Stimulated activated CD8-positive, alpha-beta memory T cell treated with anti-CD3 and anti-CD28 coated beads, Interleukin-7, amount 100 ng/mL, for 48 hours (primary cell): ENCODE measurements around the gene HEPHL1.

Experiments used
- DNase-seq, 2 donors: peaks; one replicate each; pipeline ENCODE4 v3.0.0-alpha.2; 2020; ENCODE audit warnings: low read depth in 1 of 2; ENCODE audit errors: extremely low read depth in 1 of 2

The HEPHL1 gene

GRCh38 chr11:94017446-94017845 is 3.7 kb upstream of the HEPHL1 start:
- no peak for DNase-seq

GRCh38 chr11:94018721-94019120 is 2.4 kb upstream of the HEPHL1 start:
- DNase-seq: no peak

GRCh38 chr11:94023856-94024255 is 2.7 kb downstream of the HEPHL1 start:
- no peak for DNase-seq

- DNase-seq: no peak
Observed at GRCh38 chr11:94024547-94024946, 3.4 kb downstream of the HEPHL1 start.

- no peak for DNase-seq
Observed at GRCh38 chr11:94025690-94026394, 4.7 kb downstream of the HEPHL1 start.

GRCh38 chr11:94027210-94027609 is 6.1 kb downstream of the HEPHL1 start:
- no peak for DNase-seq

- DNase-seq: no peak
Observed at GRCh38 chr11:94028436-94028835, 7.3 kb downstream of the HEPHL1 start.

- DNase-seq: no peak
Observed at GRCh38 chr11:94030059-94030458, 8.9 kb downstream of the HEPHL1 start.

GRCh38 chr11:94031625-94032024 is 10.5 kb downstream of the HEPHL1 start:
- no peak for DNase-seq

GRCh38 chr11:94032066-94032465 is 10.9 kb downstream of the HEPHL1 start:
- no peak for DNase-seq

- DNase-seq: no peak
Observed at GRCh38 chr11:94032725-94033124, 11.6 kb downstream of the HEPHL1 start.

GRCh38 chr11:94034207-94034606 is 13.1 kb downstream of the HEPHL1 start:
- DNase-seq: no peak

- DNase-seq: no peak
Observed at GRCh38 chr11:94036096-94036495, 14.9 kb downstream of the HEPHL1 start.

- DNase-seq: no peak
Observed at GRCh38 chr11:94043241-94043640, 22.1 kb downstream of the HEPHL1 start.

GRCh38 chr11:94046796-94047195 is 25.6 kb downstream of the HEPHL1 start:
- DNase-seq: no peak

GRCh38 chr11:94048032-94048709 is 27.0 kb downstream of the HEPHL1 start:
- DNase-seq: no peak

GRCh38 chr11:94049351-94049750 is 28.2 kb downstream of the HEPHL1 start:
- no peak for DNase-seq

GRCh38 chr11:94058630-94059029 is 37.5 kb downstream of the HEPHL1 start:
- DNase-seq: no peak

- DNase-seq: no peak
Observed at GRCh38 chr11:94059065-94059464, 37.9 kb downstream of the HEPHL1 start.

- no peak for DNase-seq
Observed at GRCh38 chr11:94060401-94060800, 39.2 kb downstream of the HEPHL1 start.

- no peak for DNase-seq
Observed at GRCh38 chr11:94062360-94062759, 41.2 kb downstream of the HEPHL1 start.

GRCh38 chr11:94066901-94067429 is 45.8 kb downstream of the HEPHL1 start:
- no peak for DNase-seq
